OCI-LY7 (cell line): ENCODE data around the gene C9orf152.

ENCODE experiments used
- EZH2phosphoT487 ChIP-seq: fragments of 200-600 bp; sonication (generic); IDR thresholded peaks from 2 replicates; pipeline ENCODE4 v1.6.1; 2018; ENCODE audit warnings: low read depth, borderline replicate concordance, mild to moderate bottlenecking, mixed run types, antibody characterized with exemption, low read length, moderate library complexity, mixed read lengths
- TF ChIP-seq, protein P1 (sequence below): fragments of 200-600 bp; sonication (generic); conservative IDR thresholded peaks from 2 replicates; pipeline ENCODE4 v1.5.1; 2014; ENCODE audit warnings: mild to moderate bottlenecking, antibody characterized with exemption, low read length, moderate library complexity, mixed read lengths

DNA sequence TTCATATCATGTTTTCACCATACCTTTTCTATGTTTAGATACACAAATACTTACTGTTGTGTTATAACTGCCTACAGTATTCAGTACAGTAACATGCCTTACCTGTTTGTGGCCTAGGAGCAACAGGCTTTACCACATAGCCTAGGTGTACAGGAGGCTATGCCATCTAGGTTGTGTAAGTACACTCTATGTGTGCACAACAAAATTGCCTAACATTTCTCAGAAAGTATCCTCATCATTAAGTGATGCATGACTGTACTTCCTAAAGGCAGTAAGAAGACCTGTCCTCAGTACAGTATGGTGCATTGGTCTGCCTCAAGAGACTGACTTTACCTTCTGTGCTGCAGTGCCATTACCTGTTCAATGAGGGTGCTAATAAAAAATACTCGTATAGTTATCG lies 40.4 kb upstream of the C9orf152 start:
- TF ChIP-seq, protein P1, sequence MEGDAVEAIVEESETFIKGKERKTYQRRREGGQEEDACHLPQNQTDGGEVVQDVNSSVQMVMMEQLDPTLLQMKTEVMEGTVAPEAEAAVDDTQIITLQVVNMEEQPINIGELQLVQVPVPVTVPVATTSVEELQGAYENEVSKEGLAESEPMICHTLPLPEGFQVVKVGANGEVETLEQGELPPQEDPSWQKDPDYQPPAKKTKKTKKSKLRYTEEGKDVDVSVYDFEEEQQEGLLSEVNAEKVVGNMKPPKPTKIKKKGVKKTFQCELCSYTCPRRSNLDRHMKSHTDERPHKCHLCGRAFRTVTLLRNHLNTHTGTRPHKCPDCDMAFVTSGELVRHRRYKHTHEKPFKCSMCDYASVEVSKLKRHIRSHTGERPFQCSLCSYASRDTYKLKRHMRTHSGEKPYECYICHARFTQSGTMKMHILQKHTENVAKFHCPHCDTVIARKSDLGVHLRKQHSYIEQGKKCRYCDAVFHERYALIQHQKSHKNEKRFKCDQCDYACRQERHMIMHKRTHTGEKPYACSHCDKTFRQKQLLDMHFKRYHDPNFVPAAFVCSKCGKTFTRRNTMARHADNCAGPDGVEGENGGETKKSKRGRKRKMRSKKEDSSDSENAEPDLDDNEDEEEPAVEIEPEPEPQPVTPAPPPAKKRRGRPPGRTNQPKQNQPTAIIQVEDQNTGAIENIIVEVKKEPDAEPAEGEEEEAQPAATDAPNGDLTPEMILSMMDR = no peak
- TF ChIP-seq EZH2phosphoT487 = no peak
